GM23338 (cell line): ENCODE data around the gene FOLR1. TPM values are rescaled to one million over a fixed set of nuclear protein-coding genes. Genes with fewer than 3 reads are reported as not detected.

Source experiments
- ATAC-seq: fragments of 200-7000 bp; cut with Tn5 transposase; 3 replicates; pipeline ENCODE4 v1.9.1; 2020
- DNase-seq: peaks from one replicate; pipeline ENCODE4 v3.0.0-alpha.2; 2015; ENCODE audit warnings: low spot score
- H2AFZ ChIP-seq: fragments of 200-600 bp; sonication (generic); 2 replicates; pipeline ENCODE4 v1.8.0; 2016; ENCODE audit warnings: antibody characterized with exemption, mild to moderate bottlenecking, moderate library complexity
- H3F3A ChIP-seq: fragments of 200-600 bp; sonication (generic); replicated peaks from 2 replicates; pipeline ENCODE4 v1.8.0; 2017; ENCODE audit warnings: antibody characterized with exemption, mixed run types, low read depth
- H3K27ac ChIP-seq: fragments of 200-600 bp; sonication (generic); 2 replicates; pipeline ENCODE4 v1.6.1; 2016; ENCODE audit warnings: low read depth
- H3K27me3 ChIP-seq: fragments of 200-600 bp; sonication (generic); 2 replicates; pipeline ENCODE4 v1.8.0; 2016; ENCODE audit warnings: mild to moderate bottlenecking, mixed run types, moderate library complexity; ENCODE audit not compliant: insufficient read depth
- H3K36me3 ChIP-seq: fragments of 200-600 bp; sonication (generic); 2 replicates; pipeline ENCODE4 v1.8.0; 2016; ENCODE audit warnings: mild to moderate bottlenecking; ENCODE audit not compliant: insufficient read depth
- H3K4me1 ChIP-seq: fragments of 200-600 bp; sonication (generic); 2 replicates; pipeline ENCODE4 v1.8.0; 2016; ENCODE audit warnings: mild to moderate bottlenecking, moderate library complexity; ENCODE audit not compliant: insufficient read depth
- H3K4me2 ChIP-seq: fragments of 200-600 bp; sonication (generic); 2 replicates; pipeline ENCODE4 v1.7.1; 2017; ENCODE audit warnings: mixed run types
- H3K4me3 ChIP-seq: fragments of 200-600 bp; sonication (generic); 2 replicates; pipeline ENCODE4 v1.6.1; 2016; ENCODE audit warnings: mixed run types
- H3K79me2 ChIP-seq: fragments of 200-600 bp; sonication (generic); replicated peaks from 2 replicates; pipeline ENCODE4 v1.8.0; 2017; ENCODE audit warnings: mild to moderate bottlenecking; ENCODE audit not compliant: insufficient read depth
- H3K9me2 ChIP-seq: fragments of 200-600 bp; sonication (generic); 2 replicates; pipeline ENCODE4 v1.8.0; 2017; ENCODE audit not compliant: insufficient read depth
- H4K20me1 ChIP-seq: fragments of 200-600 bp; sonication (generic); replicated peaks from 2 replicates; pipeline ENCODE4 v1.8.0; 2017; ENCODE audit warnings: mild to moderate bottlenecking; ENCODE audit not compliant: insufficient read depth
- H3K27ac Mint-ChIP-seq: 2 replicates; pipeline ENCODE4 v1.8.0; 2020; ENCODE audit warnings: inconsistent platforms, mild to moderate bottlenecking, moderate library complexity, mixed read lengths
- H3K27me3 Mint-ChIP-seq: 3 replicates; pipeline ENCODE4 v1.8.0; 2022; ENCODE audit warnings: low read depth, mild to moderate bottlenecking, moderate library complexity, mixed read lengths, inconsistent platforms; ENCODE audit not compliant: insufficient read depth, poor library complexity
- H3K36me3 Mint-ChIP-seq: 3 replicates; pipeline ENCODE4 v1.8.0; 2021; ENCODE audit warnings: low read depth, mild to moderate bottlenecking, inconsistent platforms, moderate library complexity, mixed read lengths
- H3K4me1 Mint-ChIP-seq: 3 replicates; pipeline ENCODE4 v1.8.0; 2020; ENCODE audit warnings: mild to moderate bottlenecking, inconsistent platforms, mixed read lengths
- H3K4me3 Mint-ChIP-seq: 3 replicates; pipeline ENCODE4 v1.8.0; 2021; ENCODE audit warnings: moderate library complexity, mild to moderate bottlenecking, inconsistent platforms, mixed read lengths
- H3K9me3 Mint-ChIP-seq: 3 replicates; pipeline ENCODE4 v1.8.0; 2020; ENCODE audit warnings: moderate library complexity, mild to moderate bottlenecking, inconsistent platforms, mixed read lengths
- CTCF ChIP-seq, 2 experiments: fragments of 200-600 bp in 1 of 2; sonication (generic) in 1 of 2; conservative IDR thresholded peaks; 2 replicates each; pipeline versions ENCODE4 v1.5.1 to v1.6.1; 2016 to 2017; ENCODE audit warnings: antibody characterized with exemption in 2 of 2, low read depth in 2 of 2, mild to moderate bottlenecking in 2 of 2, moderate library complexity in 1 of 2
- ETS1 ChIP-seq: IDR thresholded peaks from 2 replicates; pipeline ENCODE4 v1.6.1; 2016; ENCODE audit warnings: antibody characterized with exemption
- JUNB ChIP-seq: IDR thresholded peaks from one replicate; pipeline ENCODE4 v1.6.1; 2016; ENCODE audit warnings: antibody characterized with exemption; ENCODE audit not compliant: unreplicated experiment
- ZNF114 ChIP-seq: fragments of 250-450 bp; sonication (Bioruptor Pico); IDR thresholded peaks from 2 replicates; pipeline ENCODE4 v1.5.0; 2020; ENCODE audit warnings: mild to moderate bottlenecking, moderate library complexity
- polyA plus RNA-seq: library from polyadenylated mRNA; unstranded; fragments of >200 nt; fragmentation: Nextera tagmentation; extraction: Ambion mirVana; gene quantifications from 2 replicates; pipeline ENCODE4 v1.2.1, GENCODE V29; 2016
- total RNA-seq: library from RNA; depleted of rRNA; stranded (reverse); fragments of >200 nt; shearing (Covaris generic); gene quantifications from 2 replicates; pipeline ENCODE4 v1.2.3, GENCODE V29; 2014

FOLR1 gene
- total and polyA plus RNA-seq, 2 experiments from 2014 or later = 0.42 TPM; not detected in 1

GRCh38 chr11:72227316-72228228 is 35.6 kb downstream of the FOLR1 start:
- Histone ChIP-seq H4K20me1 (peaks cover 12% of the 10 kb centered on the region), H2AFZ (no peak overlapping the region), H3K79me2 (peaks cover 20% of the 10 kb centered on the region), H3F3A (peaks cover 1% of the 10 kb centered on the region; the same call in 1 of the 2 replicates), H3K4me3 (no peak overlapping the region), H3K4me2 (no peak overlapping the region), H3K27me3 (peaks cover 10% of the 10 kb centered on the region; the same call in 1 of the 2 replicates), H3K4me1 (peaks cover 16% of the 10 kb centered on the region), H3K36me3 (no peaks in the 10 kb centered on the region; the same call in 1 of the 2 replicates), H3K9me2 (no peaks in the 10 kb centered on the region), H3K27ac (no peak overlapping the region)
- no peak for ATAC-seq
- H3K4me3 Mint-ChIP-seq = no peak overlapping the region
- H3K4me1 Mint-ChIP-seq = peaks cover 21% of the 10 kb centered on the region
- no peak for DNase-seq
- H3K9me3 Mint-ChIP-seq = no peaks in the 10 kb centered on the region
- peaks cover 40% of the 10 kb centered on the region for H3K36me3 Mint-ChIP-seq
- H3K27me3 Mint-ChIP-seq = peaks cover 17% of the 10 kb centered on the region
- H3K27ac Mint-ChIP-seq = no peak overlapping the region
- TF ChIP-seq ZNF114 (CRISPR knock-in tag) (no peak), ETS1 (no peak)

GRCh38 chr11:72228229-72228843 is 36.4 kb downstream of the FOLR1 start:
- Histone ChIP-seq H3K27ac (no peak overlapping the region), H3K79me2 (peaks cover 20% of the 10 kb centered on the region), H3K36me3 (no peaks in the 10 kb centered on the region; the same call in 1 of the 2 replicates), H3K4me3 (no peak overlapping the region), H2AFZ (no peak overlapping the region), H3K27me3 (peaks cover 10% of the 10 kb centered on the region; the same call in 1 of the 2 replicates), H3K4me1 (peaks cover 12% of the 10 kb centered on the region), H3K4me2 (no peak overlapping the region), H3K9me2 (no peaks in the 10 kb centered on the region), H3F3A (no peaks in the 10 kb centered on the region), H4K20me1 (peaks cover 12% of the 10 kb centered on the region)
- Mint-ChIP-seq H3K4me1 (peaks cover 19% of the 10 kb centered on the region), H3K36me3 (peaks cover 47% of the 10 kb centered on the region), H3K27me3 (peaks cover 17% of the 10 kb centered on the region), H3K27ac (no peak overlapping the region), H3K4me3 (no peak overlapping the region), H3K9me3 (no peaks in the 10 kb centered on the region)
- DNase-seq (peak; percentile 33), ATAC-seq (peak; percentile 7; the same call in 2 of the 3 replicates)
- TF ChIP-seq JUNB (no peak), CTCF (conservative IDR thresholded peaks at IDR 0.05; ENCODE audit: low read depth in 2 of 2) (0 out of 4 replicates have a peak, but pooled peaks of 1 of the 2 experiments have one; percentile 17)
